Mucosa of descending colon (tissue), 3 donors: Measurements from ENCODE around the gene CAPRIN1. TPM values are rescaled to one million over a fixed set of nuclear protein-coding genes. Genes with fewer than 3 reads are reported as not detected.

Source experiments
- ATAC-seq: fragments of 200-7000 bp; cut with Tn5 transposase; one replicate; pipeline ENCODE4 v1.9.1; 2020; ENCODE audit warnings: mild to moderate bottlenecking, moderate library complexity
- DNase-seq, 3 donors: peaks; one replicate each; pipeline ENCODE4 v3.0.0-alpha.2; 2020
- H3K36me3 ChIP-seq: fragments of 200-600 bp; one replicate; pipeline ENCODE4 v1.8.0; 2021; ENCODE audit warnings: low read depth, mild to moderate bottlenecking
- H3K4me1 ChIP-seq: fragments of 200-600 bp; one replicate; pipeline ENCODE4 v1.8.0; 2021; ENCODE audit warnings: low read depth, mild to moderate bottlenecking
- H3K4me3 ChIP-seq: fragments of 200-600 bp; one replicate; pipeline ENCODE4 v1.8.0; 2021; ENCODE audit warnings: mild to moderate bottlenecking
- H3K9me3 ChIP-seq: fragments of 200-600 bp; one replicate; pipeline ENCODE4 v1.8.0; 2021; ENCODE audit warnings: mild to moderate bottlenecking
- intact Hi-C, 2 donors: fragments of 100-400 bp; cut with DNase I in 1 of 2; cut with micrococcal nuclease in 1 of 2; formaldehyde crosslinking; loops; one replicate each; pipeline versions ENCODE4 v1.11.0 to v1.11.1; 2022; cut with DNase I, micrococcal nuclease
- total RNA-seq, 3 donors: library from RNA; stranded (reverse); fragmentation: NEBNext Ultra II Directional in 2 of 3; extraction: Animal tissue kit (Norgen Biotek cat#: 25700) in 2 of 3; gene quantifications; one replicate each; pipeline versions ENCODE4 v1.2.1 to v1.2.4, GENCODE V29; 2021 to 2023
- TF ChIP-seq, protein P1 (sequence below): fragments of 200-600 bp; IDR thresholded peaks from one replicate; pipeline ENCODE4 v1.8.0; 2022; ENCODE audit warnings: antibody characterized with exemption, mild to moderate bottlenecking
- donor health status: DM: no; HTN: no; CAD: no; lungs with moderate emphysema.
- donor health status: DM: no; HTN: no; CAD: no.
- donor health status: DM: no; HTN: yes; CAD: no.

The CAPRIN1 gene
- total RNA-seq, 3 donors from 2014 or later: 157 to 175 (median 172) TPM

DNA sequence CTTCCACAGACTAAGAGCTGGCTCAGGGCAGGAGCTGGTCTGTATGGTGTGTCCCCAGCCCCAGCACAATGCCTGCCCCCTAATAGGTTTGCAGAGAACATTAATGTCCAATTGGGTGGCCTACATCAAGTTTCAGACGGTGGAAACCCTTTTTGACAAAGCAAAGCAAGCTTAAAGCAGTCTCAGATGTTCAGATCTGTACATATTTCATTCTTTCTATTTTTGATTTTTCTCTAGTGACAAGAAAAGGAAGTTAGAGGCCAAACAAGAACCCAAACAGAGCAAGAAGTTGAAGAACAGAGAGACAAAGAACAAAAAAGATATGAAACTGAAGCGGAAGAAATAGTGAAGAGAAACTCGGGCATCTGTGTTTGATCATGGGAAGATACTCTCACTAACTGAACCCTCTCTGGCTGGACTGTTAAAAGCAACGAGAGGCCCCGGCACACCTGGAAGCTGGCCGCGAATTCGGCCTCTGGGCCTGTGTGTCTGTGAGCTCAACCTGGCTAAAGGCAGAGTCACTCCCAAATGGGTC, 94.4 kb downstream of the CAPRIN1 start:
- no peak for ATAC-seq
- Histone ChIP-seq H3K4me3 (no peak overlapping the region), H3K9me3 (no peaks in the 10 kb centered on the region), H3K36me3 (peaks cover 7% of the 10 kb centered on the region), H3K4me1 (no peaks in the 10 kb centered on the region)
- TF ChIP-seq, protein P1, sequence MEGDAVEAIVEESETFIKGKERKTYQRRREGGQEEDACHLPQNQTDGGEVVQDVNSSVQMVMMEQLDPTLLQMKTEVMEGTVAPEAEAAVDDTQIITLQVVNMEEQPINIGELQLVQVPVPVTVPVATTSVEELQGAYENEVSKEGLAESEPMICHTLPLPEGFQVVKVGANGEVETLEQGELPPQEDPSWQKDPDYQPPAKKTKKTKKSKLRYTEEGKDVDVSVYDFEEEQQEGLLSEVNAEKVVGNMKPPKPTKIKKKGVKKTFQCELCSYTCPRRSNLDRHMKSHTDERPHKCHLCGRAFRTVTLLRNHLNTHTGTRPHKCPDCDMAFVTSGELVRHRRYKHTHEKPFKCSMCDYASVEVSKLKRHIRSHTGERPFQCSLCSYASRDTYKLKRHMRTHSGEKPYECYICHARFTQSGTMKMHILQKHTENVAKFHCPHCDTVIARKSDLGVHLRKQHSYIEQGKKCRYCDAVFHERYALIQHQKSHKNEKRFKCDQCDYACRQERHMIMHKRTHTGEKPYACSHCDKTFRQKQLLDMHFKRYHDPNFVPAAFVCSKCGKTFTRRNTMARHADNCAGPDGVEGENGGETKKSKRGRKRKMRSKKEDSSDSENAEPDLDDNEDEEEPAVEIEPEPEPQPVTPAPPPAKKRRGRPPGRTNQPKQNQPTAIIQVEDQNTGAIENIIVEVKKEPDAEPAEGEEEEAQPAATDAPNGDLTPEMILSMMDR: no peak
- intact Hi-C loops: no loop called here
- no peak for DNase-seq

DNA sequence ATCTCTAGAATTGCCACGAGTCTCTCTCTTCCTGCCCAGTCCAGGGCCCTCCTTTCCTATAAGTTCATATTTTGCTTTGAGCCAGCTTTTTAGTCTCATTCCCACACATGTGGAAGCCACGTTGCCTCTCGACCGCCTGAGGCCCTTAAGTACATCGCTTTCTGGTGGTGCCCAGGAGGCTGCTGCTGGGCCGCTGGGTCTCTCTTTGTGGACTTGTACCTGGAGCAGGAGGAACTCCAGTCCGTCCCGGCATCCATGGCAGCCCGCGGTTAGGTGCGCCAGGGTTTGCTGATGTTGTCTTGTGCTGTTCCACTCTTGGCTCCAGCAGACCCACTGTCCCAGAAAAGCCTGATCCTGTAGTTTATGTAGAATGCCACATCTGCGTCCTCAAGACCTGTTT, 94.9 kb downstream of the CAPRIN1 start:
- no peak for DNase-seq
- Histone ChIP-seq H3K4me1 (no peaks in the 10 kb centered on the region), H3K4me3 (no peak overlapping the region), H3K9me3 (no peaks in the 10 kb centered on the region), H3K36me3 (peaks cover 7% of the 10 kb centered on the region)
- ATAC-seq: no peak
- intact Hi-C loops: no loop called here
- TF ChIP-seq, protein P1: no peak

DNA sequence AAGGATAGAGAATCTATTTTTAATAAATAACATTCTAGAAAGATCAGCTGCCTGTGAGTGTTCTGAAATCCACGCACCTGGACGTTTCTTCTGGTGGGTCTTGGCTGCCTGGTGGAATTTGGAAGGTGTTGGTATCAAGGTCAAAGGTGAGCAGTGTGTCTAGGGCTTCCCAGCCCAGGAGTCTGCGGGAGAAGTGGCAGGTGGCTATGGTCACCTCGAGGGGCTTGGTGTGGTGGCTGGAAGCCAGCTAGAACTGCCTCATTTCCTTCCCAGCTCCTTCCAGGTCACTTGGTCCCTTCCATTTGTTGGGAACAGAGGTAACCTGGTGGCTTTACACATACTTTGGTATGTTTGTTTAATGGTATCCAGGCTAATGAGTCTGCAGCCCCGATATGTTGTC, 95.3 kb downstream of the CAPRIN1 start:
- Histone ChIP-seq H3K36me3 (peaks cover 7% of the 10 kb centered on the region), H3K4me1 (no peaks in the 10 kb centered on the region), H3K4me3 (no peak overlapping the region), H3K9me3 (no peaks in the 10 kb centered on the region)
- TF ChIP-seq, protein P1: no peak
- no peak for DNase-seq
- intact Hi-C loops: no loop called here
- no peak for ATAC-seq

DNA sequence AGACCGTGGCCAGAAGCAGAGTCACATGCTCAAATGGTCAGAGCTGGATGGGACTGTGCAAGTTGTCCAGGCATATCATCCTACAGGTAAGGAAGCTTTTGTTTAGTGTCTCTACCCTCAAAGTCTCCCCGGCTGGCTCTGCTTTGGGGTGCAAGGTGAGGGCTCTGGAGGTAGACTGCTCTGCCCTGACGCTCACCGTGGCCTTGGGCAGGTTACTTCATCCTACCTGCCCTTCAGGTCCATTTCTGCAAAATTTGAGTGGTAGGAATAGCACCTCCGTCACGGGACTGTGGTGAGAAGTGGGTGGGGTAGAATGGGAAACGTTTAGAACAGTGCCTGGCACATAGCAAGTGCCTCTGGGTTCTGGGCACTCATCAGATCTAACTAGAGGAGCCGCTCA, 96.0 kb downstream of the CAPRIN1 start:
- Histone ChIP-seq H3K4me1 (no peaks in the 10 kb centered on the region), H3K36me3 (peaks cover 7% of the 10 kb centered on the region), H3K9me3 (no peaks in the 10 kb centered on the region), H3K4me3 (no peak overlapping the region)
- TF ChIP-seq, protein P1: no peak
- ATAC-seq (no peak), DNase-seq (no peak)
- intact Hi-C loops: no loop called here

DNA sequence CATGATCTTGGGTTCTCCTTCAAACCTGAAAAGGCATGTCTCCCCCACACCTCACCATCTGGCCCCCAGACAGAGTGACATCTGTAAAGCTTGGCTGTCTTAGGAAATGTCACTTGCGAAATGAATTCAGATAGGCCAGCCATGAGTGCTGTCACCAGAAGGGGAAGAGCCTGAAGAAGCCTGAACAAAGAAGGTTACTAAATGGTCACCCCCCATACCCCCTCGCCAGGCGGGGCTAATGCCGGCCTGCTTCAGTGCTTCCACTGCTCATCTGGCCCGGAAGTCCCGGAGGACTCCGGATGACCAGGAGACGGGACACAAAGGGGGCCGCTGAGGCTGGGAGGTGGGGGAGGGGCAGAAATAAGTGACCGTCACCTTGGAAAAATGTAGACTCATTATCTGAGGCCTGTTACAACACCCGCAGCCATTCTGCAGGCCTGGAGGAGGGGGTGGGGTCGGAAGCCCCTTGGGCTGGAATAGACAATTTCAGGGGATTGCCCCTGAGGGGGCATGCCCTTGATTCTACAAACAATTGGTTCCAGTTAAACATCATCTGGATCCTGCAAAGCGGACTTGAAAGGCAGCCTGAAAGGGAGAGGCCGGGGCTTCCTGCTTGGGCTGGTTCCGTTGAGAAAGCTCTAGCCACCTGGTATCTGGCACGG, 97.1 kb downstream of the CAPRIN1 start:
- TF ChIP-seq, protein P1: no peak
- H3K4me3 ChIP-seq: no peak overlapping the region
- H3K36me3 ChIP-seq: peaks cover 7% of the 10 kb centered on the region
- no peaks in the 10 kb centered on the region for H3K9me3 ChIP-seq
- intact Hi-C loops: no loop called here
- H3K4me1 ChIP-seq: no peaks in the 10 kb centered on the region
- no peak for DNase-seq
- ATAC-seq: no peak
